ENCODE data around the gene IL21R.

IL21R gene

GRCh38 chr16:27486344-27486743, 84.4 kb downstream of the IL21R start:
- H3K9ac ChIP-seq (ENCODE audit: low read length) = no peak overlapping the region
- no peaks in the 10 kb centered on the region for H3K4me1 ChIP-seq (ENCODE audit: control insufficient read depth, insufficient read depth, low read length)
- H3K27ac ChIP-seq (ENCODE audit: low read depth, low read length) = no peak overlapping the region
- H3K4me3 ChIP-seq (ENCODE audit: low read length) = no peak overlapping the region
- peaks cover 74% of the 10 kb centered on the region for H3K36me3 ChIP-seq (ENCODE audit: control insufficient read depth, insufficient read depth, low read length)
- H3K27me3 ChIP-seq (ENCODE audit: control insufficient read depth, insufficient read depth, low read length) = no peaks in the 10 kb centered on the region

- H3K4me1 ChIP-seq (ENCODE audit: control insufficient read depth, insufficient read depth, low read length) = no peaks in the 10 kb centered on the region
- no peak overlapping the region for H3K4me3 ChIP-seq (ENCODE audit: low read length)
- no peak overlapping the region for H3K27ac ChIP-seq (ENCODE audit: low read depth, low read length)
- no peaks in the 10 kb centered on the region for H3K27me3 ChIP-seq (ENCODE audit: control insufficient read depth, insufficient read depth, low read length)
- no peak overlapping the region for H3K9ac ChIP-seq (ENCODE audit: low read length)
- peaks cover 70% of the 10 kb centered on the region for H3K36me3 ChIP-seq (ENCODE audit: control insufficient read depth, insufficient read depth, low read length)
Measured at GRCh38 chr16:27486760-27487159, 84.8 kb downstream of the IL21R start.

- Histone ChIP-seq H3K9ac (ENCODE audit: low read length) (no peak overlapping the region), H3K27ac (ENCODE audit: low read depth, low read length) (no peak overlapping the region), H3K27me3 (ENCODE audit: control insufficient read depth, insufficient read depth, low read length) (no peaks in the 10 kb centered on the region), H3K36me3 (ENCODE audit: control insufficient read depth, insufficient read depth, low read length) (peaks cover 49% of the 10 kb centered on the region), H3K4me1 (ENCODE audit: control insufficient read depth, insufficient read depth, low read length) (no peaks in the 10 kb centered on the region), H3K4me3 (ENCODE audit: low read length) (no peak overlapping the region)
Measured at GRCh38 chr16:27489421-27489820, 87.4 kb downstream of the IL21R start.

DNA sequence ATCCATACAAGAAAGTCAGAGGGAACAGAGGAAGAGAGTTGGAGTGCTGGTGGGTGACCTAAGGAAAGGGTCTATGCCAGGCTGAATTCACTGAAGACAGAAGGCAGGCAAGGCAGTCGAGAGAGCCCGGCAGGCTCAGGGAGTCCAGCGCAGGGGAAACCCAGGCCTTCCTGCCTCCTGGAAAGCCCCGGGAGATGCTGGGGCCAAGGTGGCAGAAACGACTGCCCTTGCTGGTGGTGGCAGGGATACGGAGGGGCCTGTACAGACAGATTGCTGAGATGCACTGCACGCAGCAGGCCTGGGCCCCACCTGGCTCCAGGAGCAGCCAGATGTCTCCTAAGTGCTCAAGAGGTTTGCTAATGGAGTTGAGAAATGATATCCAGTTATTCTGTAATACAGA, 87.9 kb downstream of the IL21R start:
- Histone ChIP-seq H3K36me3 (ENCODE audit: control insufficient read depth, insufficient read depth, low read length) (peaks cover 49% of the 10 kb centered on the region), H3K9ac (ENCODE audit: low read length) (no peak overlapping the region), H3K4me1 (ENCODE audit: control insufficient read depth, insufficient read depth, low read length) (no peaks in the 10 kb centered on the region)

DNA sequence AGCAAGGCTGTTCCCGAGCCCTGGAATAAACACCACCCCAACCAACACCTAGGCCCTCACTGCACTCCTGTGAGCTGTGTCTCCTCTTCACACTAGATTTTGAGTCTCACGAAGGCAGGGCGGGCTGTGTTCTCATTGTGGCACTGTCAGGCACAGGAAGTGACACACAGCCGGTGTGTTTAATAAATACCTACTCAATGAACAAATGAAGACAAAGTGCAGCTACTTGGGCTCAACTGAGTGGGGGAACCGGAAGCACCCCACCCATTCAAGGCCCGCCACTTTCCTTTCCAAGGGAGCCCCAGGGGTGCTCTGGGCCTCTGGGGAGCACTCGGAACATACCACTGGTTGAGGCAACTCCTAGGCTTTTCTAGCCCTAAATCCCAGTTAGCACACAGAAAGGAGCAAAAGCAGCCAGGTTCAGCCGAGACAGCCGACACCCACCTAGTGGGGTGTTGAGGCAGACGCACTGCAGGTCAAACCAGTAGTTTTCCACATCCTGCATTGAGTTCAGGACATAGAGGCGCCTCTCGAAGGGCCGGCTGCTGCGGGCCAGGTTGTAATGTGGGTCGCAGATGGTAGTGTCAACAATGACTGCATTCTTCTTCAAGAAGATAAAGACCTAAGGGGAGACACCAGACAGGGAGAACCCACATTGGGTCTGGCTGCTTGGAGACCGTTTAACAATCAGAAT, 90.1 kb downstream of the IL21R start:
- H3K9ac ChIP-seq (ENCODE audit: low read length) = no peak overlapping the region
- no peaks in the 10 kb centered on the region for H3K4me1 ChIP-seq (ENCODE audit: control insufficient read depth, insufficient read depth, low read length)
- no peaks in the 10 kb centered on the region for H3K27me3 ChIP-seq (ENCODE audit: control insufficient read depth, insufficient read depth, low read length)
- peaks cover 41% of the 10 kb centered on the region for H3K36me3 ChIP-seq (ENCODE audit: control insufficient read depth, insufficient read depth, low read length)
- H3K4me3 ChIP-seq (ENCODE audit: low read length) = no peak overlapping the region
- H3K27ac ChIP-seq (ENCODE audit: low read depth, low read length) = no peak overlapping the region

More for the DNA sequence above, 87.9 kb downstream of the IL21R start:
- Histone ChIP-seq H3K27me3 (ENCODE audit: control insufficient read depth, insufficient read depth, low read length) (no peaks in the 10 kb centered on the region), H3K4me3 (ENCODE audit: low read length) (no peak overlapping the region), H3K27ac (ENCODE audit: low read depth, low read length) (no peak overlapping the region)

- Histone ChIP-seq H3K27ac (ENCODE audit: low read depth, low read length) (no peak overlapping the region), H3K9ac (ENCODE audit: low read length) (no peak overlapping the region), H3K27me3 (ENCODE audit: control insufficient read depth, insufficient read depth, low read length) (no peaks in the 10 kb centered on the region), H3K4me1 (ENCODE audit: control insufficient read depth, insufficient read depth, low read length) (no peaks in the 10 kb centered on the region), H3K4me3 (ENCODE audit: low read length) (no peak overlapping the region), H3K36me3 (ENCODE audit: control insufficient read depth, insufficient read depth, low read length) (peaks cover 37% of the 10 kb centered on the region)
Measured at GRCh38 chr16:27492588-27492979, 90.6 kb downstream of the IL21R start.

DNA sequence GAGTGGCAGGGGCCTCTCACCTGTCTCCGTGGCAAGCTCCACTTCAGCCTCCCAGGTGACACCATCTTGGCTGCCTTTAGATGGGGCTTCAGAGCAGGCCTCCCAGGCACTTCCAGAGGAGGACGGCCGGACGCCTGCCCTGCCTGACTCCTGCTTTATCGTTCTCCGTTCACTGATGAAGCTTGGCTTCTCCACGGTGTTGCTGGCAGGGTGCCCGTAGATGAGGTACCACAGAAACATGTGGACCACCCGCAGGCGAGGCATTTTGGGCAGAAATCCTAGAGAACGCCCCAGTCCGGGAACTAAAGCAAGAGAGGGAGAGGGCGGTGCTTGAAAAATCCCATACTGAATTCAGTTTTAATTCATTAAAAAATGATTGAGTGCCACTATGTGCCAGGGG, 93.2 kb downstream of the IL21R start:
- Histone ChIP-seq H3K27ac (ENCODE audit: low read depth, low read length) (no peak overlapping the region), H3K4me3 (ENCODE audit: low read length) (no peak overlapping the region)

DNA sequence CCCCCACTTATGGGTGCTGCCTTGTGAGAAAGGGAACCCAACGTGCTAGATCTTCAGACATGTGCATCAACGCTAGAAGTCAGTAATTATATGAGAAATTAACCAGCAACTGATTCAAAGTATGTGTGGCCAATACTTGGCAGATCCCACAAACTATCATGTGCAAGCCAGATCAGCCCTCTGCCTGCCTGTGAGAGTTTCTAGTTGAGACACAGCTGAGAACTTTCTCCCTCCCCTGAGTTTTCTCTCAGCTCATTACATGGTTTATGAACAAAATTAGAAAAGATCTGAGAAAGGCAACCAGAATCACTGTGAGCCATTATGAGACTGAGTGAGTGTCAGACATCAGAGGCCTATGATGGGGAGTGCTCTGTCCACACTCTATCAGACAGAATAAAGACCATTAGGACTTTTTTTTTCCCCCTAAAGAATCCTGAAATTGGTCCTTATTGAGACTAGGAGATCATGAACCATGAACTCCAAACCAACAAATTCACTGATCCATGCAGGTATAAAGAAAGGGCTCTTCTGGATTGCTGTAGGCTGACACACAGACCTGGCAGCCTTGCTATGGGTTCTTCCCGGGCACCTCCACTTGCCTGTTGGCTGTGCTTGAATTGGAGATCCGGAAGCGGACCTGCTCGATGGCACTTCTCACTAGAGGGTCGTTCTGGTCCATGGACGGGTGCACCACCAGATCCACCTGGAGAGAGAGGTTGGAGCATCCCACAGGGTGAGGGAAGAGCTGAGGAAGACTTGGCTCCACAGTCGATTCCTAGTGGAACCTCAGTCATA, 96.3 kb downstream of the IL21R start:
- Histone ChIP-seq H3K27ac (ENCODE audit: low read depth, low read length) (no peak overlapping the region), H3K9ac (ENCODE audit: low read length) (no peak overlapping the region), H3K4me3 (ENCODE audit: low read length) (no peak overlapping the region), H3K27me3 (ENCODE audit: control insufficient read depth, insufficient read depth, low read length) (no peaks in the 10 kb centered on the region), H3K36me3 (ENCODE audit: control insufficient read depth, insufficient read depth, low read length) (peaks cover 62% of the 10 kb centered on the region), H3K4me1 (ENCODE audit: control insufficient read depth, insufficient read depth, low read length) (no peaks in the 10 kb centered on the region)

More for the DNA sequence above, 93.2 kb downstream of the IL21R start:
- H3K27me3 ChIP-seq (ENCODE audit: control insufficient read depth, insufficient read depth, low read length) = no peaks in the 10 kb centered on the region
- peaks cover 43% of the 10 kb centered on the region for H3K36me3 ChIP-seq (ENCODE audit: control insufficient read depth, insufficient read depth, low read length)
- no peaks in the 10 kb centered on the region for H3K4me1 ChIP-seq (ENCODE audit: control insufficient read depth, insufficient read depth, low read length)
- no peak overlapping the region for H3K9ac ChIP-seq (ENCODE audit: low read length)

DNA sequence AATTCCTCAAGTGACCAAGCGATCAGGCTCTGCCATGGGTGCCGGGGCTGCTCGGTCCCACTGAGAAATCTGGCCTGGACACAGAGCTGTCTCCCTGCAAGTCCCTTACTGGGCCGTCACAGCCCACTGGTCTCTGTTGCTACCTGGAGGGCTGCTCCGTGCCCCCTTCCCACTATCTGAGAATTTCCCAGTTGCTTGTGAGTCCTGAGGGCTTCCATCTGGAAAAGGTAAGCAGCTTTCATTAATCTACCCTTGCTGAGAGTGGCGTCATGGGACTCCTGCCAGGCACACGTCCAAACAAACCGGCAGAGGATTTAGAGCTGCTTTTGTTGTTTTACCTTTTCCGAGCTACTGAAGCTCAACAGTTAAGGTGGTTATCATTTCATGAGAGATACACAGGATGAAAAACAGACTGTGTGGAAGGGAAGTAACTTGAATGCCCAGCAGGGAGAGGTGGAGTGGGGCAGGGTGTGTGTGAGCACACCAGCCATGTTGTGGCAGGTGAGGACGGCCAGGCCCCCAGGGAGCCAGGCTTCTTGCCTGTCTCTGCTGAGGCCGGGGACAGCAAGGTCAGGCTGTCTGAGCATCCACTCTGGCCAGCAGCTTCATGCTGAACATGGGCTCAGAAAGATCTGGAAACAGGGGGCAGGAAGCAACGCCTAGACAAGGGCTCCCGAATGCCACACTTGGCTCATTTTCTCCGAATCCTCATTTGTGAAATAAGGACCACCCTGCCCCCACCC, 97.1 kb downstream of the IL21R start:
- H3K4me3 ChIP-seq (ENCODE audit: low read length) = no peak overlapping the region
- H3K27ac ChIP-seq (ENCODE audit: low read depth, low read length) = no peak overlapping the region
- peaks cover 70% of the 10 kb centered on the region for H3K36me3 ChIP-seq (ENCODE audit: control insufficient read depth, insufficient read depth, low read length)
- H3K27me3 ChIP-seq (ENCODE audit: control insufficient read depth, insufficient read depth, low read length) = no peaks in the 10 kb centered on the region
- H3K9ac ChIP-seq (ENCODE audit: low read length) = no peak overlapping the region
- no peaks in the 10 kb centered on the region for H3K4me1 ChIP-seq (ENCODE audit: control insufficient read depth, insufficient read depth, low read length)

GRCh38 chr16:27499659-27500055, 97.7 kb downstream of the IL21R start:
- no peak overlapping the region for H3K4me3 ChIP-seq (ENCODE audit: low read length)
- no peak overlapping the region for H3K27ac ChIP-seq (ENCODE audit: low read depth, low read length)
- no peaks in the 10 kb centered on the region for H3K4me1 ChIP-seq (ENCODE audit: control insufficient read depth, insufficient read depth, low read length)
- no peak overlapping the region for H3K9ac ChIP-seq (ENCODE audit: low read length)
- H3K27me3 ChIP-seq (ENCODE audit: control insufficient read depth, insufficient read depth, low read length) = no peaks in the 10 kb centered on the region
- H3K36me3 ChIP-seq (ENCODE audit: control insufficient read depth, insufficient read depth, low read length) = peaks cover 69% of the 10 kb centered on the region

- Histone ChIP-seq H3K27me3 (ENCODE audit: control insufficient read depth, insufficient read depth, low read length) (no peaks in the 10 kb centered on the region), H3K4me3 (ENCODE audit: low read length) (no peak overlapping the region), H3K9ac (ENCODE audit: low read length) (no peak overlapping the region), H3K4me1 (ENCODE audit: control insufficient read depth, insufficient read depth, low read length) (no peaks in the 10 kb centered on the region), H3K27ac (ENCODE audit: low read depth, low read length) (no peak overlapping the region), H3K36me3 (ENCODE audit: control insufficient read depth, insufficient read depth, low read length) (peaks cover 70% of the 10 kb centered on the region)
Measured at GRCh38 chr16:27500801-27501200, 98.8 kb downstream of the IL21R start.

Measured in rectal smooth muscle tissue (tissue), 1 donor.